Measurements from ENCODE around the gene GMEB2.

DNA sequence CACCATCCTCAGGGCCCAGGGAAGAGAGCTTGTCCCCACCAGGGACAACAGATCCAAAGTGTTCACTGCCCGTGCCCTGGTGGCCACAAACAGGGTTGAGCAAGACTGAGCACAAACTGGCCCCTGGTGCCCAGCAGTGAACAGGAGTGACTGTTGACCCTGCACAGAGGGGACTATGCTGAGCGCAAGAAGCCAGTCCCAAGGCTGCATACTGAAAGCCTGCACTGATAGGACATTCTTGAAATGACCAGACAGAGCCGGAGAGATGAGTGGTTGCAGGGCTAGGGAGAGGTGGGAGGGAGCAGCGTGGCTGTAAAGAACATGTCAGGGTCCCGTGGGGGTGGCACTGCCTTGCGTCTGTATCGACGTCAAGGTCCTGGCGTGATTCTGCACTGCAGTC, 75.8 kb downstream of the GMEB2 start:
- TF ChIP-seq TARDBP (IDR thresholded peaks at IDR 0.05) (no peak), FOXK2 (IDR thresholded peaks at IDR 0.05) (no peak)
